Stimulated activated CD8-positive, alpha-beta memory T cell treated with anti-CD3 and anti-CD28 coated beads, Interleukin-15, amount 100 ng/mL, for 1 hour (primary cell): Measurements from ENCODE around the gene FKTN.
"Not testable (repeated sequence)": the region's sequence is repeated elsewhere in the genome, so short reads cannot be mapped to it uniquely, and the experiment has no call there.

Experiments used
- DNase-seq: peaks from one replicate; pipeline ENCODE4 v3.0.0-alpha.2; 2020; ENCODE audit warnings: low read depth

The FKTN gene

GRCh38 chr9:105557804-105558610, at the start of gene FKTN:
FKTN (plus strand) TSS chr9:105558131; CDS start chr9:105575033, 16,902 bp downstream.
- DNase-seq = peak; percentile 63

DNA sequence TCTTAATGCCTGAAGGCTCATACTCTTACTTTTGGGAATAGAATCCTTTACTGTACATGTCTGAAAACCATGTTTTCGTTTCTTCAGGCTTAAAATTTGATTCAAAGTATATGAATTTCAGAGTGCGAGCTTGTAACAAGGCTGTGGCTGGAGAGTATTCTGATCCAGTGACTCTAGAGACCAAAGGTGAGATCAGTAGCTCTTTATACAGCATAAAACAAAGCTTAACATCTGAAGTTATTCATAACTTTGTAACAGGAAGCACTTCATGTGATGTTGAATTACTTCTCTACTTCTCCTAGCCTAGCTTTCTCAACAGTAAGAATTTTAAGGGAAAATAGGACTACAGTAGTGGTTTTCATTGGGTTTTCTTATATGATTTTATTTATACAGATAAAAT, 49.4 kb upstream of the FKTN start:
- DNase-seq = no peak

DNA sequence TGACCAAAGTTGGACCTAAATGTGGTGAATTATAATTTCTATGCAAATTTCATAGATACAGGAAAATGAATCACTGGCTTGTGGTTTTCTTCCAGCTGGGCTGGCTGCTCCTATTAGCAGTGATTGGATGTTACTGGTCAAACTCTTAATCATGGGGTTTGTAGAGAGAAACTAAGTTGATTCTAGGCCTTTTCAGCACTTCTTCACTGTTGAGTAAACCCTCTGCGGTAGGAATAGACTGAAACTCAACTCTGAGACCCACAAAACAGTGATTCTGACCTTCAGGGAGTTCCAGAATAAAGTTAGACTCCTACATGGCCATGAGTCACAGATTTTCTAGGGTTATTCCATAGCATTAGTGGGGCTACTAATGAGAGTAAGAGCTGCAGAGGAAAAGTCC, 47.9 kb upstream of the FKTN start:
- no peak for DNase-seq

- DNase-seq = no peak
Observed at GRCh38 chr9:105511446-105511845, 46.5 kb upstream of the FKTN start.

- DNase-seq = no peak
Observed at GRCh38 chr9:105515811-105516413, 42.0 kb upstream of the FKTN start.

DNA sequence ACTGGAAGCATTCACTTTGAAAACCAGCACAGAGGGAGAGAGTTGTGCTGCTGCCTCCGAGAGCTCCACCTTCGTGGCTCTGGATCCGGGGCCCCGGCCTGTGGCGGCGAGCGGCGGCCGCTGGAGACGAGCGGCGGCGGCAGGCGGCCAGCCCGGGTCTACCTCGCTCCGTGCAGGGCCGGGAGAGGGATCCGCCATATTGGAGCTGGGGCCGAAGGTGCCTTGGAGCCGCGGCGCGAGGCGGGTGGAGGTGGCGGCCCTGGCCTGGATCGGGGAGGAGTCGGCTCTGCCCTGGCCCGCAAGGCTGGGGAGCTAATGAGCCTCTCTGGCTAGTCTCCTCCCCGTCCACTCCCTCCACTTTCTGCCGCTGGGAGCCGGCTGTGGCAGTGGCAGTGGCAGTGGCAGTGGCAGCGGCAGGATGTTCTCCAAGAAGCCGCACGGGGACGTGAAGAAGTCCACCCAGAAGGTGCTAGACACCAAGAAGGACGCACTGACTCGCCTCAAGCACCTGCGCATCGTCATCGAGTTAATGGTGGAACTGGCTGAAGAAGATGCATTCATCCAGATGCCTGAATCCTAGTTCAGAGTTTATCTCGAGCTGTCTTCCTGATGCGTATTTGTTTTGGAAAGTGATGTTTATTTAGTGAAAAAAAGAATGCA, 38.1 kb upstream of the FKTN start:
- DNase-seq = not testable (repeated sequence)

- DNase-seq = not testable (repeated sequence)
Observed at GRCh38 chr9:105520992-105521391, 36.9 kb upstream of the FKTN start.

DNA sequence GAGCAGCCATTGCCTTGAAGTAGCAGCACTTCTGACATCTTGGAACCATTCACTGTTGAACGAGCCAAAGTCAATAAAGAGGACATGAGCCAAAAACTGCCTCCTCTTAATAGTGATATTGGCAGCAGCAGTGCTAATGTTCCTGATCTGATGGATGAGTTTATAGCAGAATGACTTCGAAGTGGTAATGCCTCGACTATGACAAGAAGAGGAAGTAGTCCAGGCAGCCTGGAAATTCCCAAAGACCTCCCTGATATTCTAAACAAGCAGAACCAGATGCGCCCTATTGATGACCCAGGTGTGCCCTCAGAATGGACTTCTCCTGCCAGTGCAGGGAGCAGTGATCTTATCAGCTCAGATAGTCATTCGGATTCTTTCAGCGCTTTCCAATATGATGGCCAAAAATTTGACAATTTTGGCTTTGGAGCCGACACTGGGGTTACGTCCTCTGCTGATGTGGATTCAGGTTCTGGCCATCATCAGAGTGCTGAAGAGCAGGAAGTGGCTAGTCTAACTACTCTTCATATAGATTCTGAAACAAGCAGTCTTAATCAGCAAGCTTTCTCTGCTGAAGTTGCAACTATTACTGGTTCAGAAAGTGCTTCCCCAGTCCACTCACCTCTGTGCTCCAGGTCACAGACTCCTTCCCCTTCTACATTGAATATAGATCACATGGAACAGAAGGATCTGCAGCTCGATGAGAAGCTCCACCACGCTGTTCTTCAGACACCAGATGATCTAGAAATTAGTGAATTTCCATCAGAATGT, 35.1 kb upstream of the FKTN start:
- not testable (repeated sequence) for DNase-seq

DNA sequence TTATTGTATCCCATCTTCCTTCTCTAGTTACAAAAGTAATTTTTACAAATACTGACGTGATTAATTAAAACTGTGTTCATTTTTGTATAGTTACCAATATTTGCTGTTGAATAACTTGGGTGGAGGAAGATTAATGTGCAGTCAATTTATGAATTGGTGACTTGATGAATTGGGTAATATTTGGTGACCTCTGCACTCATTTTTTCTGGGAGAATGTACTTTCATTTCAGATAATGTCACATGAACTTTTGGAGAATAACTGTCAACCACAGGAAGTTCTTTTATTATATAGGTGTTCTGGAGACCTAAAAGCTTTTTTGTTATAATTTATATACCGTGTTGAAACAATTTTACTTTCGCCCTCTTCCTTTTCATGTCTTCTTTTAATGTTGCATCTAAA, 26.4 kb upstream of the FKTN start:
- DNase-seq = no peak

DNA sequence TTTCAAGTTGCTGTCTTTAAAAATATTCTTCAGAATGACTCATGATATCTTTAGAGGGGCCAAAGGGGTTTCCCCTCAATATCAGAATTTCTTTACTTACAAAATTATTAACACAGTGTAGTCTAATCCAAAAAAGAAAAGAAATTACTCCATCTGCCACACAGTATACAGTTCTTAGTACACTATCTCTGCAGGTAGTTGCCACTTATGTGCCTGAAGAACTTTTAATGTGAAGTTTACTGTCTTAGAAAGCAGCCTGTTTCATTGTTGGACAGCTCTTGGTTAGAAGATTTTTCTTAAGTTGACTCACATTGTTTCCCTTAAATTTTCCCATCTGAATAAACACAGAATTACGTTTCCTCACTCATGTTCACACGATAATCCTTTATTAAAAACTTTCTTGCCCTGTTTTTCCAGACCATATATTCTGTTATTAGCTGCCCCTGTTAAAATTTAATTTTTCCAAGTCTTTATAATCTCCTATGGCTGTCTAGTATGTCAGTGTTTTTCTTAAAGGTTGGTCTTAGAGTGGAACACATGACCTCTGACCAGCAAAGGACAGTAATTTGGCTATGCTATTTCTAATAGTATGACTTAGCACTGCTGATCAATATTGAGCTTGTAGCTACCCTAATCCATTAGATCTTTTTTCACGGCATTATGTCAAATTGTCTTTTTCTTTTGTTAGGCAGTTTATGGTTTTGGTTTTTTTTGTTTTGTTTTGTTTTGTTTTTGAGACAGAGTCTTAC, 21.8 kb upstream of the FKTN start:
- DNase-seq = no peak

DNA sequence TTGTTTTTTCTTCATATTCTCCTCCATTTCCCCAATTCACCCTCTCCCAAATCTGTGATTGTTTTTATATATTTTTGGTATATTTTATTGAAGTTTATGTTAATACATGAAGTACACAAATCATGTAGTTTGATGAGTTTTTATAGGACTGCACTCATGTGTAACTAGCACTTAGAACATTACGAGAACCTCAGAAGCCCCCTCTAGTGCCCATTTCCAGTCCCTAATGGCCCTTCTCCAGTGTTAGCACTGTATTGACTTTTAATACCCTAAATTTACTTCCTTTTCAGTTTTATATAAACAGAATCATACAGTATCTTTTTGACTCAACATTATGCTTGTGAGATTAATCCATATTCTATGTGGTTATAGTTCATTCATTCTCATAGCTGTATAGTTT, 18.5 kb upstream of the FKTN start:
- DNase-seq = no peak

DNA sequence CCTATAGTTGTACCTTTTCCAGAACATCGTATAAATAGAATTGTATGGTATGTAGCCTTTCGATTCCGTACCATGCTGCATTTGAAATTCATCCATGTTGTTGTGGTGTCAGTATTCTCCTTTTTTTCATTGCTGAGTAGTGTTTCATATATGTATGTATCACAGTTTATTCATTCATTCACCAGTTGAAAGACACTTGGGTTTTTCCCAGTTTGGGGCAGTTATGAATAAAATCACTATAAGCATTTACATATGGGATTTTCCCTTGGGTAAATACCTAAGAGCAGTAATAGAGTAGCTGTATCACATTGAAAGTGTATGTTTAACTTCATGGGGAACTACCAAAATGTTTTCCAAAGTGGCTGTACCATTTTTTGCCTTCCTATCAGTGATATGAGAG, 16.1 kb upstream of the FKTN start:
- no peak for DNase-seq

- no peak for DNase-seq
Observed at GRCh38 chr9:105554042-105554441, 3.9 kb upstream of the FKTN start.

DNA sequence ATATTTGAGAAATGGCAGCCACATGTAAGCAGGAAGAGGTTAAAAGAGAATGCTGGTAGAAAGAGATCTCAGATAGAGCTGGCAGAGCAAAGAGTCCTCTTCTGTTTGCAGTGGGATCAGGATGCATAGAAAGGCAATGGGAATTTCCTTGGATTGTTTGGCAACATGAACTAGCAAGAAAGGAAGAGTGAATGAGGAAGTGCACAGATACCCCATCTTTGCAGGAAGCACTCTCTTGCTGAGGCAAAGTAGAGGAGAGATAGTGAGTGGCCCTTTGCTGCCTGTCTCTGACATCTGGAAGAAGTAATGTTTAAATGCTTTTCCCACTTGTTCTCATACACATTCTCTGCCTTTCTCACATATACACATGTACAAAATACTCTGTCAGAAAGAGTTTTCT, 14.5 kb downstream of the FKTN start:
- DNase-seq = no peak

DNA sequence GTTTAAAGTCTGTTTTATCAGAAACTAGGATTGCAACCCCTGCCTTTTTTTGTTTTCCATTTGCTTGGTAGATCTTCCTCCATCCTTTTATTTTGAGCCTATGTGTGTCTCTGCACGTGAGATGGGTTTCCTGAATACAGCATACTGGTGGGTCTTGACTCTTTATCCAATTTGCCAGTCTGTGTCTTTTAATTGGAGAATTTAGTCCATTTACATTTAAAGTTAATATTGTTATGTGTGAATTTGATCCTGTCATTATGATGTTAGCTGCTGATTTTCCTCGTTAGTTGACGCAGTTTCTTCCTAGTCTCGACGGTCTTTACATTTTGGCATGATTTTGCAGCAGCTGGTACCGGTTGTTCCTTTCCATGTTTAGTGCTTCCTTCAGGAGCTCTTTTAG, 22.0 kb downstream of the FKTN start:
- not testable (repeated sequence) for DNase-seq

DNA sequence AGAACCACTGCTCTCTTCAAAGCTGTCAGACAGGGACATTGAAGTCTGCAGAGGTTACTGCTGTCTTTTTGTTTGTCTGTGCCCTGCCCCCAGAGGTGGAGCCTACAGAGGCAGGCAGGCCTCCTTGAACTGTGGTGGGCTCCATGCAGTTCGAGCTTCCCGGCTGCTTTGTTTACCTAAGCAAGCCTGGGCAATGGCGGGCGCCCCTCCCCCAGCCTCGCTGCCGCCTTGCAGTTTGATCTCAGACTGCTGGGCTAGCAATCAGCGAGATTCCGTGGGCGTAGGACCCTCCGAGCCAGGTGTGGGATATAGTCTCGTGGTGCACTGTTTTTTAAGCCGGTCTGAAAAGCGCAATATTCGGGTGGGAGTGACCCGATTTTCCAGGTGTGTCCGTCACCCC, 23.6 kb downstream of the FKTN start:
- DNase-seq = not testable (repeated sequence)

- no peak for DNase-seq
Observed at GRCh38 chr9:105593145-105593544, 35.2 kb downstream of the FKTN start.

DNA sequence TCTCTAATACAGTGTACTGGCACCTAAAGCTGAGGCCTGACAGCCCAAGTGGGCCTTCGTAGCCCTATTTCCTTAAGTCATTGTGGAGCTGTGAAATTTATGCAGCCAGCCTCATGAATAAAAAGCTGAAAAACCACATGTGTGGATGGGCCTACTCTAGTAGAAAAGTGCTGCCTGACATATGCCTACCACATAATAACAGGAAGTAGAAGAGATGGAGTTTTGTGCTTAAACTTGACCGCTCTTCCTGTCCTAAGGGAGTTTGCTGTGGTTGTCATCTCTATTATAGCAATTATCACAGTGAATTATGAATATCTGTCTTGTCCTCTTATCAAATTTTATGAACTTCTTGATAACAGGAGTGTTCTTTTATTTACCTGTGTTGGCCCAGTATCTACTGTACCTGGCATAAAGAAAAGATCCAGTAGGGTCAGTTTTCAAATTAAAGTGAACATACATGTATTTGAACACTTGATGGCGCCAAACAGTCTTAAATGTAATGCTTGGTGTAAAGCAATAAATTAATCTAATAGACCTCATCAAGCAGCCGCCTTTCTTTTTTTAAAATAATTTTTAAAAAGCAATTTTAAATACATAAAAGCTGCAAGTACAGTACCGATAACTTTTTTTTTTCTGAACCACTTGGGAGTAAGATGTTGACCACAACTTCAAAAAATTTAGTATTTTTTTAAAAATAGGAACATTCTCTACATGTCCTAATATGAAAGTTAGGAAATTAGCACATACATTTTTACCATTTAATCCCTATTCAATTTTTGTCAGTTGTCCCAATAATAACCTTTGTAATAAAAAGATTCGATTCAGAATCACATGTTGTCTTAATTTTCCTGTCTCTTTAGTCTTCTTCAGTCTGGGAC, 51.0 kb downstream of the FKTN start:
- DNase-seq = no peak

- no peak for DNase-seq
Observed at GRCh38 chr9:105621001-105621400, 63.1 kb downstream of the FKTN start.

DNA sequence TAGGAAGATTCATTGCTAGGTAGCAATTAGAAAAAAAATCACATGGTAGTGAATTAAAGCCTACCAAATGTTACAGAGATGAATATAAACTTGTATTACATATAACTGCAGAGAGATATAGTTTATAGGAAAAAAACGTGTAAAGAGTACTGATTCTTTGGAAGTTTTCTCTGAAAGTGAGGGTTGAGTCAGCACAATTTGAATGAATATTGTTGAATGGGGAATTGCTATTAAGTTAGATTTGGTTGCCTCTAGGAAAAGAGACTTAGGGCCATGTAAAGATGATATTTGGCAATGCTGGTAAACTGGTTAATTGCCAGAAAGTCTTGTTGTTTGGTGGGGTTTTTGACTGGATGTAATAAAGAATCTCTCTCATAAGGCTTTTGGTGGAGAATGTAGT, 67.2 kb downstream of the FKTN start:
- DNase-seq = no peak

- no peak for DNase-seq
Observed at GRCh38 chr9:105632807-105633206, 74.9 kb downstream of the FKTN start.
